ENCODE measurements around the gene PITPNM2.

DNA sequence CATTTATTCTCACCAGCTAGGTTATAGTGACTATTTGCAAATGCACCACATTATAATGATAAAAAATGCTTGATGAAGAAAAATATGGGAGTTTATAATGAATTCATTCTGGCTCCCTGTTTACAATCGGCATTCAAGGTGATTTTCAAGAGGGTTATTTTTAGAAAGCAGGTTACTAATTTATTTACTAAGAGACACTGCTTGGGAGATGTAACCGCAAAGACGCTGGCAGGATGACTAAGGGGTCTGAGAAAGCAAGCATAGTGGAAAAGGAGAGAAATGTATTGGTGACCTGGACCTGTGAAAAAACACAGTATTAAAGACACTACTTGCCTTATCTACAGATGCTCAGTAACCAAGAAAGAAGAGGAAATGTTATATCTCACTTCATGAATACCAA, 13.3 kb upstream of the PITPNM2 start:
- no peak for TF ChIP-seq POLR2AphosphoS5 (IDR thresholded peaks at IDR 0.05; ENCODE audit: low read depth)
- TF ChIP-seq, protein P1, sequence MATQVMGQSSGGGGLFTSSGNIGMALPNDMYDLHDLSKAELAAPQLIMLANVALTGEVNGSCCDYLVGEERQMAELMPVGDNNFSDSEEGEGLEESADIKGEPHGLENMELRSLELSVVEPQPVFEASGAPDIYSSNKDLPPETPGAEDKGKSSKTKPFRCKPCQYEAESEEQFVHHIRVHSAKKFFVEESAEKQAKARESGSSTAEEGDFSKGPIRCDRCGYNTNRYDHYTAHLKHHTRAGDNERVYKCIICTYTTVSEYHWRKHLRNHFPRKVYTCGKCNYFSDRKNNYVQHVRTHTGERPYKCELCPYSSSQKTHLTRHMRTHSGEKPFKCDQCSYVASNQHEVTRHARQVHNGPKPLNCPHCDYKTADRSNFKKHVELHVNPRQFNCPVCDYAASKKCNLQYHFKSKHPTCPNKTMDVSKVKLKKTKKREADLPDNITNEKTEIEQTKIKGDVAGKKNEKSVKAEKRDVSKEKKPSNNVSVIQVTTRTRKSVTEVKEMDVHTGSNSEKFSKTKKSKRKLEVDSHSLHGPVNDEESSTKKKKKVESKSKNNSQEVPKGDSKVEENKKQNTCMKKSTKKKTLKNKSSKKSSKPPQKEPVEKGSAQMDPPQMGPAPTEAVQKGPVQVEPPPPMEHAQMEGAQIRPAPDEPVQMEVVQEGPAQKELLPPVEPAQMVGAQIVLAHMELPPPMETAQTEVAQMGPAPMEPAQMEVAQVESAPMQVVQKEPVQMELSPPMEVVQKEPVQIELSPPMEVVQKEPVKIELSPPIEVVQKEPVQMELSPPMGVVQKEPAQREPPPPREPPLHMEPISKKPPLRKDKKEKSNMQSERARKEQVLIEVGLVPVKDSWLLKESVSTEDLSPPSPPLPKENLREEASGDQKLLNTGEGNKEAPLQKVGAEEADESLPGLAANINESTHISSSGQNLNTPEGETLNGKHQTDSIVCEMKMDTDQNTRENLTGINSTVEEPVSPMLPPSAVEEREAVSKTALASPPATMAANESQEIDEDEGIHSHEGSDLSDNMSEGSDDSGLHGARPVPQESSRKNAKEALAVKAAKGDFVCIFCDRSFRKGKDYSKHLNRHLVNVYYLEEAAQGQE (IDR thresholded peaks at IDR 0.05; ENCODE audit: insufficient replicate concordance, low read depth), result no peak
- TF ChIP-seq, protein P2, sequence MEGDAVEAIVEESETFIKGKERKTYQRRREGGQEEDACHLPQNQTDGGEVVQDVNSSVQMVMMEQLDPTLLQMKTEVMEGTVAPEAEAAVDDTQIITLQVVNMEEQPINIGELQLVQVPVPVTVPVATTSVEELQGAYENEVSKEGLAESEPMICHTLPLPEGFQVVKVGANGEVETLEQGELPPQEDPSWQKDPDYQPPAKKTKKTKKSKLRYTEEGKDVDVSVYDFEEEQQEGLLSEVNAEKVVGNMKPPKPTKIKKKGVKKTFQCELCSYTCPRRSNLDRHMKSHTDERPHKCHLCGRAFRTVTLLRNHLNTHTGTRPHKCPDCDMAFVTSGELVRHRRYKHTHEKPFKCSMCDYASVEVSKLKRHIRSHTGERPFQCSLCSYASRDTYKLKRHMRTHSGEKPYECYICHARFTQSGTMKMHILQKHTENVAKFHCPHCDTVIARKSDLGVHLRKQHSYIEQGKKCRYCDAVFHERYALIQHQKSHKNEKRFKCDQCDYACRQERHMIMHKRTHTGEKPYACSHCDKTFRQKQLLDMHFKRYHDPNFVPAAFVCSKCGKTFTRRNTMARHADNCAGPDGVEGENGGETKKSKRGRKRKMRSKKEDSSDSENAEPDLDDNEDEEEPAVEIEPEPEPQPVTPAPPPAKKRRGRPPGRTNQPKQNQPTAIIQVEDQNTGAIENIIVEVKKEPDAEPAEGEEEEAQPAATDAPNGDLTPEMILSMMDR (IDR thresholded peaks at IDR 0.05; ENCODE audit: insufficient read depth, low read length), result no peak
- no peak for TF ChIP-seq GABPA (IDR thresholded peaks at IDR 0.05; ENCODE audit: low read depth)
